Measurements from ENCODE around the gene GARIN3. TPM values are rescaled to one million over a fixed set of nuclear protein-coding genes. Genes with fewer than 3 reads are reported as not detected.
A peak's percentile ranks its signal among the peaks of the same experiment; 100 is the strongest.

Gene GARIN3
- total and polyA plus RNA-seq, 2 donors (not counting 1 experiment from before 2014, with no cell fraction given), result not detected

DNA sequence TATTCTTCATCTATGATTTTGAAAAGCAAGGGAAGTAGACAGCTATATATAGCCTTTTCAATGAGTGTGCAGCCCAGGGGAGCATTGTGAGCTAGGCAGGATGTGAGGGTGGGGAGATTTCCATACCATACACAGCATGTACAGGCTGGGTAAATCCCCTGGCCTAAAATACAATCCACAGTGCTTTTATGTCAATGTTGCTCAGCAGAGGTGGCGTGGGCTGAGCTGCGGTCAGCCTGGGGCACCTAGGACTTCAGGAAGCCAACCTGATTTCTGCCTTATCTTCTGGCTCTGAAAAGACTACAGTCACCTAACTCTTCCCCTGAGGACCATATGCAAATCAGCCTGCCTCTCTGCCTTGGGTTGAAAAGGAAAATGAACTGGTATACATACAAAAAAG lies 6.3 kb upstream of the GARIN3 start:
- DNase-seq (ENCODE audit: low read depth in 2 of 2), result no peak

DNA sequence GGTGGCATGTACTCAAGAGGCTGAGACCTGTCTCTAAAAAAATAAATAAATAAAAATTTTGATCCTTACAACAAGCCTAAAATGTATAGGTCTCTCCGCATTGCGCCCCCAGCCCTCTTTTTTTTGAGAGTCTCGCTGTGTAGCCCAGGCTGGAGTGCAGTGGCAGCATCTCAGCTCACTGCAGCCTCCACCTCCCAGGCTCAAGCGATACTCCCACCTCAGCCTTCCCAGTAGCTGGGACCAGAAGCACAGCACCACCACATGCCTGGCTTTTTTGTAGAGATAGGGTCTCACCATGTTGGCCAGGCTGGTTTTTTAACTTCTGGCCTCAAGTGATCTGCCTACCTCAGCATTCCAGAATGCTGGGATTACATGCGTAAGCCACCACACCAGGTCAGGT lies 2.2 kb upstream of the GARIN3 start:
- no peaks in the 10 kb centered on the region for H3K4me1 ChIP-seq (ENCODE audit: control insufficient read depth, extremely low read depth, insufficient read depth, low read length)
- no peak for DNase-seq (ENCODE audit: low read depth in 2 of 2)
- no peaks in the 10 kb centered on the region for H3K36me3 ChIP-seq (ENCODE audit: control insufficient read depth, insufficient read depth, low read length)
- H2AFZ ChIP-seq (ENCODE audit: low read length), result no peak overlapping the region
- no peaks in the 10 kb centered on the region for H3K9me3 ChIP-seq (ENCODE audit: control insufficient read depth, insufficient read depth, low read depth, low read length)
- no peak for TF ChIP-seq EZH2 (IDR thresholded peaks at IDR 0.05; ENCODE audit: low read length, missing control alignments)
- TF ChIP-seq, protein P1, sequence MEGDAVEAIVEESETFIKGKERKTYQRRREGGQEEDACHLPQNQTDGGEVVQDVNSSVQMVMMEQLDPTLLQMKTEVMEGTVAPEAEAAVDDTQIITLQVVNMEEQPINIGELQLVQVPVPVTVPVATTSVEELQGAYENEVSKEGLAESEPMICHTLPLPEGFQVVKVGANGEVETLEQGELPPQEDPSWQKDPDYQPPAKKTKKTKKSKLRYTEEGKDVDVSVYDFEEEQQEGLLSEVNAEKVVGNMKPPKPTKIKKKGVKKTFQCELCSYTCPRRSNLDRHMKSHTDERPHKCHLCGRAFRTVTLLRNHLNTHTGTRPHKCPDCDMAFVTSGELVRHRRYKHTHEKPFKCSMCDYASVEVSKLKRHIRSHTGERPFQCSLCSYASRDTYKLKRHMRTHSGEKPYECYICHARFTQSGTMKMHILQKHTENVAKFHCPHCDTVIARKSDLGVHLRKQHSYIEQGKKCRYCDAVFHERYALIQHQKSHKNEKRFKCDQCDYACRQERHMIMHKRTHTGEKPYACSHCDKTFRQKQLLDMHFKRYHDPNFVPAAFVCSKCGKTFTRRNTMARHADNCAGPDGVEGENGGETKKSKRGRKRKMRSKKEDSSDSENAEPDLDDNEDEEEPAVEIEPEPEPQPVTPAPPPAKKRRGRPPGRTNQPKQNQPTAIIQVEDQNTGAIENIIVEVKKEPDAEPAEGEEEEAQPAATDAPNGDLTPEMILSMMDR (conservative IDR thresholded peaks at IDR 0.05 in 1 of 2, IDR thresholded peaks at IDR 0.05 in 1 of 2; ENCODE audit: low read depth in 1 of 2, low read length in 2 of 2), result no peak
- no peak overlapping the region for H3K9ac ChIP-seq (ENCODE audit: insufficient read depth, low read length)
- H3K27me3 ChIP-seq (ENCODE audit: control insufficient read depth, insufficient read depth, low read length), result no peaks in the 10 kb centered on the region
- H3K79me2 ChIP-seq (ENCODE audit: control insufficient read depth, insufficient read depth, low read length), result no peaks in the 10 kb centered on the region
- no peak overlapping the region for H3K27ac ChIP-seq (ENCODE audit: insufficient read depth, low read length)
- H4K20me1 ChIP-seq (ENCODE audit: control insufficient read depth, extremely low read depth, insufficient read depth, low read length), result no peaks in the 10 kb centered on the region
- H3K4me2 ChIP-seq (ENCODE audit: extremely low read depth, insufficient read depth, low read length), result no peak overlapping the region
- H3K4me3 ChIP-seq (replicated peaks in 1 of 4; ENCODE audit: control extremely low read depth in 1 of 4, insufficient read depth in 1 of 4, low read depth in 3 of 4, low read length in 4 of 4), result no peak overlapping the region

More for the DNA sequence above, 6.3 kb upstream of the GARIN3 start:
- H2AFZ ChIP-seq (ENCODE audit: low read length), result no peak overlapping the region
- no peak overlapping the region for H3K9ac ChIP-seq (ENCODE audit: insufficient read depth, low read length)
- H3K4me1 ChIP-seq (ENCODE audit: control insufficient read depth, extremely low read depth, insufficient read depth, low read length), result no peaks in the 10 kb centered on the region
- no peaks in the 10 kb centered on the region for H4K20me1 ChIP-seq (ENCODE audit: control insufficient read depth, extremely low read depth, insufficient read depth, low read length)
- H3K27me3 ChIP-seq (ENCODE audit: control insufficient read depth, insufficient read depth, low read length), result no peaks in the 10 kb centered on the region
- no peak overlapping the region for H3K27ac ChIP-seq (ENCODE audit: insufficient read depth, low read length)
- no peaks in the 10 kb centered on the region for H3K79me2 ChIP-seq (ENCODE audit: control insufficient read depth, insufficient read depth, low read length)
- TF ChIP-seq EZH2 (IDR thresholded peaks at IDR 0.05; ENCODE audit: low read length, missing control alignments), result no peak
- TF ChIP-seq, protein P1 (conservative IDR thresholded peaks at IDR 0.05 in 1 of 2, IDR thresholded peaks at IDR 0.05 in 1 of 2; ENCODE audit: low read depth in 1 of 2, low read length in 2 of 2), result no peak
- H3K4me3 ChIP-seq (replicated peaks in 1 of 4; ENCODE audit: control extremely low read depth in 1 of 4, insufficient read depth in 1 of 4, low read depth in 3 of 4, low read length in 4 of 4), result no peak overlapping the region
- H3K36me3 ChIP-seq (ENCODE audit: control insufficient read depth, insufficient read depth, low read length), result no peaks in the 10 kb centered on the region
- no peak overlapping the region for H3K4me2 ChIP-seq (ENCODE audit: extremely low read depth, insufficient read depth, low read length)
- H3K9me3 ChIP-seq (ENCODE audit: control insufficient read depth, insufficient read depth, low read depth, low read length), result no peaks in the 10 kb centered on the region

DNA sequence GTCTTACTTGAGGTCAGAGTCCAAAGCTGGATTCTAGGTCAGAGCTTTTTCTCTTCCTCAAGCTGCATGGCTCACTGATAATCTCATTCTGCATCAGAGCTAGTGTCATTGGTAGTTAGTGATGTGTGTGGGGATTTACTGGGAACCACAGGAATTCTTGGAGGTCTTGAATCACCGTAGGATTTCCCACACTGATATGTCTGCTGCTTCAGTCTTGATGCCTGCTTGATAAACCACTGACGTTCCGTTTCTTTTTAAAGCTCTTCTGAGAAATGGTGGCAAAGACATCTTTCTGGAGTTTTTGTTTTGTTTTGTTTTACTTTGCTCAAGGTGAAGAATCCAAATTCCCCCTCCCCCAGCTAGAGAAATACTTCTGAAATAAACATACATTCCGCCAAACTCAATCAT lies 1.2 kb upstream of the GARIN3 start:
- no peak overlapping the region for H3K9ac ChIP-seq (ENCODE audit: insufficient read depth, low read length)
- no peaks in the 10 kb centered on the region for H3K27me3 ChIP-seq (ENCODE audit: control insufficient read depth, insufficient read depth, low read length)
- no peak overlapping the region for H3K4me2 ChIP-seq (ENCODE audit: extremely low read depth, insufficient read depth, low read length)
- no peaks in the 10 kb centered on the region for H3K4me1 ChIP-seq (ENCODE audit: control insufficient read depth, extremely low read depth, insufficient read depth, low read length)
- no peak overlapping the region for H3K4me3 ChIP-seq (replicated peaks in 1 of 4; ENCODE audit: control extremely low read depth in 1 of 4, insufficient read depth in 1 of 4, low read depth in 3 of 4, low read length in 4 of 4)
- H3K27ac ChIP-seq (ENCODE audit: insufficient read depth, low read length), result no peak overlapping the region
- no peaks in the 10 kb centered on the region for H3K79me2 ChIP-seq (ENCODE audit: control insufficient read depth, insufficient read depth, low read length)
- TF ChIP-seq, protein P1 (conservative IDR thresholded peaks at IDR 0.05 in 1 of 2, IDR thresholded peaks at IDR 0.05 in 1 of 2; ENCODE audit: low read depth in 1 of 2, low read length in 2 of 2), result no peak
- no peak for TF ChIP-seq EZH2 (IDR thresholded peaks at IDR 0.05; ENCODE audit: low read length, missing control alignments)
- no peaks in the 10 kb centered on the region for H4K20me1 ChIP-seq (ENCODE audit: control insufficient read depth, extremely low read depth, insufficient read depth, low read length)
- H3K9me3 ChIP-seq (ENCODE audit: control insufficient read depth, insufficient read depth, low read depth, low read length), result no peaks in the 10 kb centered on the region
- H2AFZ ChIP-seq (ENCODE audit: low read length), result no peak overlapping the region
- peak in 1 of 2 donors; percentile 72 for DNase-seq (ENCODE audit: low read depth in 2 of 2)
- no peaks in the 10 kb centered on the region for H3K36me3 ChIP-seq (ENCODE audit: control insufficient read depth, insufficient read depth, low read length)

Data from fibroblast of lung (primary cell).